Skeletal muscle cell (primary cell): Measurements from ENCODE around the gene GPR61.

Source experiments
- DNase-seq: peaks from one replicate; pipeline ENCODE4 v3.0.0-alpha.2; 2010; ENCODE audit warnings: low read depth
- H3K4me3 ChIP-seq: 2 replicates; pipeline ENCODE4 v1.5.1; 2011; ENCODE audit warnings: low read depth, mild to moderate bottlenecking, control low read depth, low read length, moderate library complexity

The GPR61 gene, protein sequence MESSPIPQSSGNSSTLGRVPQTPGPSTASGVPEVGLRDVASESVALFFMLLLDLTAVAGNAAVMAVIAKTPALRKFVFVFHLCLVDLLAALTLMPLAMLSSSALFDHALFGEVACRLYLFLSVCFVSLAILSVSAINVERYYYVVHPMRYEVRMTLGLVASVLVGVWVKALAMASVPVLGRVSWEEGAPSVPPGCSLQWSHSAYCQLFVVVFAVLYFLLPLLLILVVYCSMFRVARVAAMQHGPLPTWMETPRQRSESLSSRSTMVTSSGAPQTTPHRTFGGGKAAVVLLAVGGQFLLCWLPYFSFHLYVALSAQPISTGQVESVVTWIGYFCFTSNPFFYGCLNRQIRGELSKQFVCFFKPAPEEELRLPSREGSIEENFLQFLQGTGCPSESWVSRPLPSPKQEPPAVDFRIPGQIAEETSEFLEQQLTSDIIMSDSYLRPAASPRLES

DNA sequence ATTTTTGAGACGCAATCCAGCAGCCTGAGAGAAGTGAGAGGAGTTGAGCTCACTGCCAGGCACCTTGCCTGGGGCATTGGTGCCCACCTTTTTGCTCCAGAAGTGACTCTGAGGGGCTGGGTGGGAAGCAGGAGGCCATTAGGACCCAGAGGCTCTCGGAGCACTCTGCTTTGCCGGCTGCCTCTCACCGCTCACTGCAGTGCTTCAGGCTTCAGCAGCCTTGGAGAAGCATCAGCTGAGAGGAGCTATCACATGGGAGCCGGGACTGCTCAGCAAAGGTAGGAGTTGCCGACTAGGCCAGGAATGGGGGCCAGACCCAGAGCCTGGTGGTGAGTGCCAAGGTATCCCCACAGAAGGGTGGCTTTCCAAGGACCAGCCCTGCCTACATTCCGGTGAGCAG, at the start of gene GPR61:
Gene GPR61 (plus strand): TSS at position 197 of the 400 bp plus-strand sequence. CDS start 3,151 bp downstream, outside the sequence.
- DNase-seq, result no peak
- H3K4me3 ChIP-seq, result no peak within 1 kb of the TSS

DNA sequence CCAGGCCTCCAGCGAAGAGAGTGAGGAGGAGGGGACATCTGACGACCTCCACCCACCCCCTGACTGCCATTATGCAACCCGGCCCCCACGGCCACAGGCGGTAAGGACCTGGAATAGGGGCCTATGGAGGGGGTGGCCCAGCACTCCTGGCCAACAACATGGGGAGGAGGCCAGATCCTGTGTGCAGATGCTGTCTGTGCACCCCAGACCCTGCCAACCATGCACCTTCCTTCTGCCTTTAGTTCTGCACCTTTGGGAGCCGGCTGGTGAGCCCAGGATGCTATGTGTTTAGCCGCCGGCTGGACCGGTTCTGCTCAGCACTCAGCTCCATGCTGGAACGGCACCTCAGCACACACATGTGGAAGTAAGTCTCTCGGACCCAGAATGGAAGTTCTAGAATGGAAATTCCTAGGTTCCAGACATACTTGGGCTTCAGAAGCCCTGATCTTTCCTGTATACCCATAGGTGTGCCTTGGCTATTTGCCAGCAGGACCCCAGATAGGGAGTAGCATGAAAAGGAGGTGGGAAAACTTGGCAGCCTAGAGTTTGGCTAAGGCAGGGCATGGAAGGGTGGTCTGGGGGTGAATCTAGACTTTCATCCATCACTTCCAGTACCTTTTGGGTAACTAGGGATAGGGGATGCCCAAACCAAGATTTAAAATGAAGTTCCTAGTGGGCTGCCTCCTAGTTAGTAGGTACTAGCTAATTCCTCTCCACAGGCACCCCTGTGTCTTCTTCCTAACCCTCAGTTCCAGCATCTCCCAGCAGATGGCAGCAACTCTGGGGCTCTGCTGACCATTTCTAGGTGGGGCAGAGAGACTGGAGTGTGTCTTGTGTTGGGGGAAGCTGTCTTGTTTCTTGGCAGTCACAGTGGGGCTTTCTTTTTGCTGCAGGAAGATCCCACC, 49.4 kb upstream of the GPR61 start:
- H3K4me3 ChIP-seq, result no peak overlapping the region
- DNase-seq, result no peak

DNA sequence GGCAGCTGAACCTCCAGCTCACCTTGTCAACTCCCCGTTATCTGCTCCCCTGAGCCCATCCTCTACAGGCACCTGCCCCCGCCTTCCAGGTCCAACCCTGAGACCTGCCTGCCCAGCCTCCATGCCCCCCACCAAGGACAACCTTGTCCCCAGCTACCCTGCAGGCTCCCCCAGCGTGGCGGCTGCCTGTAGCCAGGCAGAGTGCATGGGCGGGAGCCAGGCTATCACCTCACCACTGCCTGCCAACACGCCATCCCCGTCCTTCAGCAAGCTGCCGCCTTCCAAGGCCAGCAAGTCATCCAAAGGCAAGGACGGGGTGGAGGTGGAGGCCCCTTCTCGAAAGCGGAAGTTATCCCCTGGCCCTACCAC, 48.8 kb upstream of the GPR61 start:
- no peak for DNase-seq
- H3K4me3 ChIP-seq, result no peak overlapping the region

DNA sequence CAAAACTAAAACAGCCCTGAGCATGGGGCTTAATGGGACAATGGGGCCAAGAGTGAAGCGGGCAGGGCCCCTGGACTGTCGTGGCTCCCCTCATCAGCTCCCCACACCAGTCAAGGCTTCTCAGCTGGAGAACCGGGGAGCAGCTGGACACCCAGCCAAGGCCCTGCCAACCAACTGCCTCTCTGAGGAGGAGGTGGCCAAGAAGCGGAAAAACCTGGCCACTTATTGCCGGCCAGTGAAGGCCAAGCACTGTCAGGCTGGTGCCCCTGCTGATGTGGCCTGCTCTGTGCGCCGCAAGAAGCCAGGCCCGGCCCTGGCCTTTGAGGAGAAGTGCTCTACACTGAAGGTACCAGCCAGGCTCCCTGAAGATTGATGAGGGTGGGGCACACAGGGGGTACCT, 48.3 kb upstream of the GPR61 start:
- H3K4me3 ChIP-seq, result no peak overlapping the region
- DNase-seq, result no peak

DNA sequence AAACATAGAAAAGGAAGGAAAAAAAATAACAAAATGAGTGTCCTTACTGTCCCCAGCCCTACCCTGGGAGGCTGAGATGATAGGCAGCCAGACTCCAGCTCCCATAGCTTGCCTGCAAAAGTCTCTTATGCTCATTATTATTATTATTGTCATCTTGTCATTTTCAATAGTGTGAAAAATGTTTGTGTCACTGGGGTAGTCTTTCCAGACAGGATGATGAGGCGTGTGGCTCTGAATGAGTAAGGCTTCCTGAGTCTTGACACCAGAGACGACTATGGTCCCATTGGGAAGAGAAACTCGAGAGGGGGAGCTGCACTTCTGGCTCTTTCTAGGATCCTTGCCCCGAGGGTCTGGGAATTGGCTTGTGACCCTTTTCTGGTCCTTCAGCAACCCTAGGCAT, 46.9 kb upstream of the GPR61 start:
- no peak overlapping the region for H3K4me3 ChIP-seq
- DNase-seq, result no peak

DNA sequence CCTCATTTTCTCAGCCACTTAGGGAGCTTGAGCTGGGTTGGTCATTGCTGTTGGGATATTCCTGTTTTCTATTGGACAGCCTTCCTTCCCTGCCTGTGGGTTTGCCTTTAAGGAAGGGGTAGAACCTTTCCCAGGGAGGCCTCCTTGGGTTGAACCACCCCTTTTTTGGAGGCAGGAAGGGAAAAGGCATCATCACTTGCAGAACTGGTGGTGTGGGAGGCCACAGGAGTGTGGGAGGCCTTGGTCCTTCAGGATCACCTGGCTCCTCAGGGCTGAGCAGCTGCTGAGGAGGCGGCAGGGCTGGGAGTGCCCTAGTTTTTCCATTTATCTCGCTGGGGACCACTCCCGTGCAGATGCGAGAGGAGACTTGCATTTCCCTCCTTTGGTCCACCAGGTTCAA, 46.4 kb upstream of the GPR61 start:
- no peak overlapping the region for H3K4me3 ChIP-seq
- no peak for DNase-seq

DNA sequence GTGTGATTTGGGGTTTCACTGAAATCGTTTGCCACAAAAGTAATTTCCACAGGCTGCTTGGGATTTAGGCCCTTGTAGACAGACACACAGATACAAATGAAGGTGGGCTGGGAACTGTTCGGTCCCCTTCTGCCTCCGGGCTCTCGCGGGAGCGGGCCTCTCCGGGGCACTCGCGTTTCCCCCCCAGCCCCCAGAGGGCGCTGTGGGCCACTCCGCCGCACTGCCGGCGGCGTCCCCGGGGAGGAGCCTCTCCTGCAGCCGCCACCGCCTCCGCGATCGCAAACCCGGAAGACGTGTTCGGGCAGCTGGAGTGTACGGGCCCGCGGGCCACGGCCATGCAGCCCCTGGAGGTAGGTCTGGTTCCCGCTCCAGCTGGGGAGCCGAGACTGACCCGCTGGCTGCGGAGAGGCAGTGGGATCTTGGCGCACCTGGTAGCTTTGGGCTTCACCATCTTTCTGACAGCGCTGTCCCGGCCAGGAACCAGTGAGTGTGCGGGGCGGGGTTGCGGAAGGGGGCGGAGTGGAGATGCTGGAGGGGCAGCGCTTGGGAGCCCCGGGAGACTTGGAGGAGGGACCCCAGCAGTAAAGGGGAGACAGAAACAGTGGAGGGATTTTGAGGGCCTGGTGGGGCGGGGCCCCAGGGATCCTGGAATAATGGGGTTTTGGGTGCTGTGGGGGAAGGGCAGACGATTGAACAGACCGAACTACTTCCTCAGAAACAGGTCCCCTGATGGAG, 45.7 kb upstream of the GPR61 start, which contains the start of gene CYB561D1:
Gene CYB561D1 (plus strand): TSS at position 290 of the 735 bp plus-strand sequence. CDS start 46 bp downstream, at position 336.
- peak; percentile 49 for DNase-seq
- peak within 1 kb of the TSS; percentile 90 for H3K4me3 ChIP-seq

DNA sequence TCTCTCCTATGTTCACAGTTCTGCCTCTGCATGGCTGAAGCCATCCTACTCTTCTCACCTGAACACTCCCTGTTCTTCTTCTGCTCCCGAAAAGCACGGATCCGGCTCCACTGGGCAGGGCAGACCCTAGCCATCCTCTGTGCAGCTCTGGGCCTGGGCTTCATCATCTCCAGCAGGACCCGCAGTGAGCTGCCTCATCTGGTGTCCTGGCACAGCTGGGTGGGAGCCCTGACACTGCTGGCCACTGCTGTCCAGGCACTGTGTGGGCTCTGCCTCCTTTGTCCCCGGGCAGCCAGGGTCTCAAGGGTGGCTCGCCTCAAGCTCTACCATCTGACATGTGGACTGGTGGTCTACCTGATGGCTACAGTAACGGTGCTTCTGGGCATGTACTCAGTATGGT, 43.9 kb upstream of the GPR61 start:
- no peak for DNase-seq
- no peak overlapping the region for H3K4me3 ChIP-seq

DNA sequence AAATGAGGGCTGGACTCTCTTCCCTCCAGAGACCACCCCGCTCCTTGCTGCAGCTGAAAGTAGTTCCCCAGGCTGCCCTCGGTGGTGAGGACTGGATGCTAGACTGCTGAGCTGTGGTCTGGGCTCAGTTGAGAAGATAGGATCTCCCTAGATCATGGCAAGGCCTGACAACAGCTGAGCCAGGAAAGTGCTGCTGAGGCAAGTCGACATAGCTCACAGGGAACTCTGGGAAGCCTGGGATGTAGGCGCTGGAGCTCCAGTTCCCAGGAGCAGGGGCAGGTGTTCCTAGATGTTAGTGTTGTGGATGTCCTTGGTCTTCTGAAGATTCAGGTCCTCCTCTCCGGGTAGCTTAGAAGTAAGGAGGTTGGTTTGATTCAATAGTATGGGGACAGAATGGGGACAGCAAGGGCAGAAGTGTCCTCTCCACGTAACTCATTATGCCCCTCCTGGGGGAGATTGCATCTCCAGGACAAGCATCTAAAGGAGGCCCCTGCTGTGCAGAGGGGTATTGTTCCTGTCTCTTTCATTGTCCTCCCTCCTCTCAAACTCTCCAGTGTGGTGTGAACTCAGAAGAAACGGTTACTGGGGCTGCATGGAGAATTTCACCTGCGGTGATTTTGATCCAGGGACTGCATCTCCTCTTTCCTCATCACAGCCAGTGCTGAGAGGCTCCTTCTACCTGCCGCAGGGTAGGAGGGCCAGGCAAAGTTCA, 42.1 kb upstream of the GPR61 start:
- H3K4me3 ChIP-seq, result no peak overlapping the region
- DNase-seq, result no peak

DNA sequence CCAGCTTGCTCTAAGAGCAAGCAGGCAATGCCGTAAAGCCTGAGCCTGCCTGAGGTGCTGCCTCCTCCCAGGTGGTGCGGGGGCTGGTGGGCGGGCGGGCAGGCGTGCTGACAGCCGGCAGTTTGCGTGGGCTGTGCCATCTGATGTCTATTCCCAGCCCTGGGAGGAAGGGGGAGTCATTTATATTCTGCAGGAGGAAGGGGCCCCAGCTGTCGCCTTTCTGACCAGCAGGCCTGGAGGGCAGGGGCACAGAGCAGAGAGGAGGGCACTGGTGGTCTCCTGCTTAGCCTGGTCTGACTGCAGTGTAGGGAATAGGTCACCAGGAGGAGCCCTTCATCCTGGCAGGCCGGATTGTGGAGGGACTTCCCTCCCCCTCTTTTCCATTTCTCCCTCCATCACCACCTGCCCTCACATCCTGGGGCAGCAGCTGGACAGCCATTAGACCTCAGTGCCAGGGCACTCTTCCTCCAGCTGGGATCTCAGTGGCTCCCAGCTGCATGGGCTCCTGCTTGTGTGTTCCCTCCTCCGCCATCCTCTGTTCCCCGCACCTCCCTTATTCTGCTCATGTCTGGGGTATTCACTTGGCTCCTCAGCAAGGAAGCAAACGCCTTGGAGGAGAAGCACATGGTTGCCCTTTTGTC, 41.4 kb upstream of the GPR61 start:
- DNase-seq, result no peak
- H3K4me3 ChIP-seq, result no peak overlapping the region

DNA sequence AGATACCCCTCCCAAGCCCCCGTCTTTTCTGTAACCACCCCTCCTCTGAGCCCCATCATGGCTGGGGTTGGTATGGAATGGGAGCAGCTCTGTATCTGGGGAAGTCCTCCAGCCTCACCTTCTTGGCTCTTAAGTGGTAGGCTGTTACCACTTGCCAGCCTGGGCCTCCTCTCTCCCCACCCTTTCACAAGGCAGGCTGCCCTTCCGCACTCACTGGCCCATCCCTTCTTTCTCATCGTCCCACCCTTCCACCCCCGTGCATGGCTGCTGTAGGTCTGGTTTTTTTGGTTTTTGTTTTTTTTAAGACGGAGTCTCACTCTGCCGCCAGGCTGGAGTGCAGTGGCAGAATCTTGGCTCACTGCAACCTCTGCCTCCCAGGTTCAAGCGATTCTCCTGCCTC, 40.6 kb upstream of the GPR61 start:
- H3K4me3 ChIP-seq, result no peak overlapping the region
- no peak for DNase-seq

DNA sequence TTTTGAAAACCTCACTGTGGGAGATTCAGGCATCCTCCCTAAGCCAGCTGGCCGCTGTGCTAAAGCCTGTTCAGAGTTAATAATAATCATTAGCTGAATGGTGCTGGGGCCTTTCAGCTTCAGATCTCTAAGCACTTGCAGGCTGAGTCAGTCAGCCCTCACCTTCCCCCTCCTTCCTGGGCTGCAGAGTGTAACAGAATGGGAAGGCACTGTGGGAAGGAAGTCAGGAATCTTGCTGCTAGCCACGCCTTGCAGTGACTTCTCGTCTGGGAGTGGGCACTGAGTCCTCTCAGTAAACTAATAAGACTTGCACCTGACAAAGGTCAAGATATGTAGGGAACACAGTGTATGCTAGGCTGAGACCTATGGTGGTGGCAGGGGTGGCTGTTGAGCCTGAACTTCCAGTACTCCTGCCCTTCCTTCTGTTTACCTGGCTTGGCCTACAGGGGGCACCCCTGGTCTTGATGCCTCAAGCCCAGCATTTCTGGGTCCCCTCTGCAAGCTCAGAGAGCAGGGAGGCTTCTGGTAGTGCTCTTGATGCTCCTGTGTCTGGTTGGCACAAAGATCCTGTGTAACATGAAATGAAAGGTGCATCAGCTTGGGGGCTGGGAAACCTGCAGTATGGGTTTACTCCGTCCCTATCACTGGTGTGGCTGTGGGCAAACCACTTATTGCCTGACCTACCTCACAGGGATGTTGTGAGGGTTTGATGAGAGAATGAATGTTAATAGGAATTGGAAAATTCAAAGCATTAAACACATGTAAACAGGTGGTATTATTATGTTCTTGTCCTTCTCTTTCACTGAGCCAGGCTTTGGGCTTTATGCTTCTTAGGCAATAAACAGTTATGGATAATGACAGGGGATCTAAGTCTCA, 39.8 kb upstream of the GPR61 start:
- H3K4me3 ChIP-seq, result no peak overlapping the region
- DNase-seq, result no peak

DNA sequence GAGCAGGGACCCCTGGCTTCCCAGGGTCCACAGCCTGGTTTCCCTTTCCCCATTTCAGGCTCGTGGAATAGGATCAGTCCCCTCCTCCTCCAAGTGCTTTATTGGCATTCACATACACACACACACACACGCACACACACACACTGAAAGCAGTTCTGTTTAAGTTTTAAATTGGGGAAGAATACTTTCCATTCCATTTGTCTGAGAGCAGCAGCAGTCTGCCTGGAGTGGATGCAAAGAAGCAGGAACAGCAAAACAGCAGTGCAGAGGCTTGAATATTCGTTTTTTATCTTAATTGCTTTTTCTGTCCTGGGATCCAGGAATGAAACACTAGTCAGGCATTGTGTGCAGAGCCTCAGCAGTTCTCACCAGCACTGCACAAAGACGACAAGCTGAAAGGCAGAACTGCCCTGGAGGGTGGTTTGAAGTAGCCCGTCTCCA, 38.7 kb upstream of the GPR61 start:
- no peak for DNase-seq
- H3K4me3 ChIP-seq, result no peak overlapping the region

DNA sequence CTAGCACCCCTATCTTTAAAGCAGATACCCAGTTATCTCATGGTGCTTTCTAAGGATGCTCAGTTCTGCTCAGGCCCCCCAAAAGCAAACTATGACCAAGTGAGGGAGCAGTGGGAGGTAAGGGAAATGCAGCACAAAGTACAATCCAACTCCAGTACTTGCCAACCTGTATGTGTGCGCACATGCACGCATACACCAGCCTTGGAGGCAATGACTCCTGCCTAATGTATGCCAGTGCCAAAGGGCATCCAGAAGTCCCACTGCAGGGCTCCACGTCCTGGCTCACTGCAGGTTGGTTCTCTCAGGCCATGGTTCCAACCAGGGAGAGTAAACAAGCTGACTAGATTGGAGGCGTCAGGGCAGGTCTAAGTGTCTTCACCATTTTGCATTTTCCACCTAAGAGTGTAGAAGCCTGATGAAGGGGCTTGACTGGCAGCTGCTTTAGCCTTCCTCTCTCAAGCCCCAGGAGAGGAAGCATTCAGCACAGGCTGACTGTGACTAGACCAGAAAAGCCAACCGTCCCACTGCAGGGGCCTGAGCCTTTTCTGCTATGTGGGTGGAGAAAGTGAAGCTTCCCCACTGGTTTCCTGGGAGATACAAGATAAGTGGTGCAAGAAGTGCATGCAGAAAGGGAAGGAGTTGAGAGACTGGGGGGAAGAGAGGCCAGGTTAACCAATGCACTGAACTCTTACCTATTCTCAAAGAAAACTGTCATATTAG, 37.9 kb upstream of the GPR61 start:
- no peak overlapping the region for H3K4me3 ChIP-seq
- DNase-seq, result no peak

DNA sequence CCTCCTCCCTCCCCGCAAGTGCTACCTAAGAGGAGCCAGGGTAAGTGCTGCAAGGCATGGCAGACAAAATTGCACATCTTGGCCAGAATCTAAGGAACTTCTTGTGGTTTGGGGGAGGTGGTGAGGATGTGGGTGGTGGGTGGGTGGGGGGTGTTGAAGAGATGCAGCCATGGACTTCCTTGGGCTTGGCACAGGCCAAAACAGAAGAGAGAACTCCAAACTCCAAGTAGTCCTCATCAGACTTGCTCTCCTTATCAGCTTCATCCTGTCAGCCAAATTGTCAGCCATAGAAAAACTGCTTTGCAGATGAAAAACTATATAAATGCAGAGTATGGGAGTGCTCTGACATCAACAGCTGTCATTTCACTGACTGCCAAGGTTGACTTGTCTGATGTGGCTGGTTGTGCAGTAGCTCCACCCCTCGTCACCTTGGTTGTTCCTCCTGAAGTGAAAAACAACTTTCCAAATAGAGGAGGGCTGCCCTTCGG, 37.3 kb upstream of the GPR61 start:
- no peak overlapping the region for H3K4me3 ChIP-seq

DNA sequence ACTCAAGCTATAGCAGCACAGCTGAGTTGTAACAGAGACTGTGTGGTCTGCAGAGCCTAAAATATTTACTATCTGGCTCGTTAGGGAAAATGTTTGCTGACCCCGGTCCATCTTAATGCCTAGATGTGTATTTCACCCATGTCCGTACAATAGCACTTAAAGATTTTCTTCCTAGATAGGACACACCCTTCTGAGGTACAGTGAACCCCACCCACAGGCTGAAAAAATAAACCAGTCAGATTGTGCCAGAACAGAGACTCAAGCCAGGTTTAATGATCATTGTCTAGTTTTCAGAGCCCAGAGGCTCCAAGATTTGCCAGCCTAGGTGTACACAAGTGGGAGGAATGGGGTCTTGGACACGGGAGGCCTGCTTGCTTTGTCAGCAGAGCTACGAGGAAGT, 35.7 kb upstream of the GPR61 start:
- H3K4me3 ChIP-seq, result no peak overlapping the region
- DNase-seq, result no peak

More for the DNA sequence above, 37.3 kb upstream of the GPR61 start:
- DNase-seq, result no peak

DNA sequence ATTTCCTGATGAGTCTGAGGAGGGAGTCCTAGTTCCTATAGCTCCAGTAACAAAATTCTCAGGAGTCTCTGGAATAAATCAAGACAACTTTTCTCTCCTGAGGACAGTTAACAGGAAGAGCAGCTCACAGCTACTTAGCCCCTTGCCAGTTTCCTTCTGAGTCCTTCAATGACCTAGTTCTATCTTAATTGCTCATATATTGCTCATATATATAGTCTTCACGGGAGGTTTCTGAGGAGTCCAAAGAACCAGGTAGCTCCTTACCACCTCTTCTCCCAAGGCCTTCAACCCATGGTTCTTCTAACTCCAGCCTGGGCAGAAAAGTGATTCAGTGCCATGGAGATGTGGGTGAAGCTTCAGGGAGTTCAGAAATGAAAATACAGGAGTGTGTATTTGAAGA, 34.7 kb upstream of the GPR61 start:
- H3K4me3 ChIP-seq, result no peak overlapping the region

More for the DNA sequence above, 34.7 kb upstream of the GPR61 start:
- no peak for DNase-seq
